Measurements from ENCODE around the gene ACADVL.
A peak's percentile ranks its signal among the peaks of the same experiment; 100 is the strongest.

DNA sequence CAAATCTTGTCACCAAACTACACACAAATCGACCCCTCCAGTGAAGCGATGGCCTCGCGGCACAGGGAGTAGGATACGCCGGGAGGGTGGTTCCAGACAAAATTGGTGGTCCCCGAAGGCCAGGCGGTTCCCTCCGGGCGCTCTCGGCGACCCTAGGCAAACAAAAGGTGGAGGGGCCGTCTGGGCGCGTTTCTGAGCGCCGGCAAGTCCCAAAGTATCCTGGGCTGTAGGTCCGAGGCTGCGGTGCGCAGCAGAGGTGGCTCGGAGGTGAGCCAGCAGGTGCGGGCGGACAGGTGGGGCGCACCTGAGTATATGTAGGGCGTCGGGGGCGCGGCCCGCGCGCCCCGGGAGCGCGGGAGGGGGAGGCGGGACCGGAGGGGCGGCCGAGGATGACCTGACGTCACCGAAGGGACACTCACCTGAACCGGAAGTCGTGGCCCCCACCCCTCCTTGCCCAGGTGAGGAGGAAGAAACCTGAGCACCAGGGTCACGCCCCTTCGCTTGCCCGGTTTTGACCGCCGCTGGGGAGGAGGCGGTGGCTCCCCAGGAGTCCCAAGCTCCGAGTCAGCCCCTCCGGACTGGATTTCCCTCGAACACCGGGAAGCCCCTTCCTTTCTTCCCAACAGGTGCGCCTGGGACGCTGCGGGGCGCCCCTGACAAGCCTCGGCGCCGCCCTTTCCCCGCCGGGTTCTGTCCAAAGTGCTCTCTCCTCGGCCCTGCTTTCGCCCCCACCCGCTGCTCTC, 42.6 kb downstream of the ACADVL start, which contains the start of gene CLDN7:
- TF ChIP-seq EP300 (IDR thresholded peaks at IDR 0.05) (no peak), POLR2A (IDR thresholded peaks at IDR 0.05) (peak in 1 of 2 donors; percentile 15), POLR2AphosphoS5 (IDR thresholded peaks at IDR 0.05) (no peak)
- TF ChIP-seq, protein P1, sequence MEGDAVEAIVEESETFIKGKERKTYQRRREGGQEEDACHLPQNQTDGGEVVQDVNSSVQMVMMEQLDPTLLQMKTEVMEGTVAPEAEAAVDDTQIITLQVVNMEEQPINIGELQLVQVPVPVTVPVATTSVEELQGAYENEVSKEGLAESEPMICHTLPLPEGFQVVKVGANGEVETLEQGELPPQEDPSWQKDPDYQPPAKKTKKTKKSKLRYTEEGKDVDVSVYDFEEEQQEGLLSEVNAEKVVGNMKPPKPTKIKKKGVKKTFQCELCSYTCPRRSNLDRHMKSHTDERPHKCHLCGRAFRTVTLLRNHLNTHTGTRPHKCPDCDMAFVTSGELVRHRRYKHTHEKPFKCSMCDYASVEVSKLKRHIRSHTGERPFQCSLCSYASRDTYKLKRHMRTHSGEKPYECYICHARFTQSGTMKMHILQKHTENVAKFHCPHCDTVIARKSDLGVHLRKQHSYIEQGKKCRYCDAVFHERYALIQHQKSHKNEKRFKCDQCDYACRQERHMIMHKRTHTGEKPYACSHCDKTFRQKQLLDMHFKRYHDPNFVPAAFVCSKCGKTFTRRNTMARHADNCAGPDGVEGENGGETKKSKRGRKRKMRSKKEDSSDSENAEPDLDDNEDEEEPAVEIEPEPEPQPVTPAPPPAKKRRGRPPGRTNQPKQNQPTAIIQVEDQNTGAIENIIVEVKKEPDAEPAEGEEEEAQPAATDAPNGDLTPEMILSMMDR (IDR thresholded peaks at IDR 0.05): no peak
